MCF 10A (cell line): ENCODE data around the gene SARNP. TPM values are rescaled to one million over a fixed set of nuclear protein-coding genes. Genes with fewer than 3 reads are reported as not detected.
A peak's percentile ranks its signal among the peaks of the same experiment; 100 is the strongest.

Experiments used
- BruUV-seq: library from RNA; stranded (reverse); fragments of 400-500 nt; replicated peaks from 2 replicates; lab custom pipeline; 2021; lab: Mats Ljungman, UMichigan
- CTCF ChIA-PET: fragments of 300-600 bp; sonication (Branson Sonifier 250); formaldehyde crosslinking; extraction: SDS; loops from one replicate; lab custom pipeline; 2021; ENCODE audit warnings: antibody characterized with exemption, inconsistent platforms; lab: Yijun Ruan, JAX
- POLR2A ChIA-PET: fragments of 300-600, 350-650 bp; sonication (Branson Sonifier 250); formaldehyde crosslinking; extraction: SDS; loops from one replicate; lab custom pipeline; 2020; ENCODE audit warnings: antibody characterized with exemption, inconsistent platforms; lab: Yijun Ruan, JAX
- DNase-seq: peaks from one replicate; pipeline ENCODE4 v3.0.0-alpha.2; 2018; ENCODE audit not compliant: unreplicated experiment
- H3K27ac Mint-ChIP-seq: one replicate; pipeline ENCODE4 v1.8.0; 2022; ENCODE audit warnings: mild to moderate bottlenecking, low read depth, mixed read lengths; ENCODE audit not compliant: unreplicated experiment
- H3K27me3 Mint-ChIP-seq: one replicate; pipeline ENCODE4 v1.8.0; 2022; ENCODE audit warnings: mixed read lengths; ENCODE audit not compliant: insufficient read depth, unreplicated experiment
- H3K36me3 Mint-ChIP-seq: one replicate; pipeline ENCODE4 v1.8.0; 2022; ENCODE audit warnings: mild to moderate bottlenecking, moderate library complexity, mixed read lengths; ENCODE audit not compliant: insufficient read depth, unreplicated experiment
- H3K4me1 Mint-ChIP-seq: one replicate; pipeline ENCODE4 v1.8.0; 2022; ENCODE audit warnings: mixed read lengths; ENCODE audit not compliant: insufficient read depth, unreplicated experiment
- H3K4me3 Mint-ChIP-seq: one replicate; pipeline ENCODE4 v1.8.0; 2022; ENCODE audit warnings: mild to moderate bottlenecking, moderate library complexity, mixed read lengths; ENCODE audit not compliant: unreplicated experiment
- H3K9me3 Mint-ChIP-seq: one replicate; pipeline ENCODE4 v1.8.0; 2022; ENCODE audit warnings: mixed read lengths; ENCODE audit not compliant: unreplicated experiment
- CTCF ChIP-seq: fragments of 200-600 bp; IDR thresholded peaks from one replicate; pipeline ENCODE4 v1.8.0; 2022; ENCODE audit warnings: antibody characterized with exemption, mild to moderate bottlenecking; ENCODE audit not compliant: unreplicated experiment
- intact Hi-C: fragments of 100-400 bp; cut with micrococcal nuclease; formaldehyde crosslinking; loops from 2 replicates; pipeline ENCODE4 v1.14.1; 2022
- total RNA-seq: library from RNA; stranded (reverse); gene quantifications from 2 replicates; pipeline ENCODE4 v1.2.3, GENCODE V29; 2022

Gene SARNP
- total RNA-seq, 1 experiment from 2014 or later = 61.1 TPM

- no peak for TF ChIP-seq CTCF
- H3K4me3 Mint-ChIP-seq = peak overlapping the region; percentile 97
- intact Hi-C loops = no loop called here
- ChIA-PET CTCF (interaction anchor here (1.6 to 3.0 kb wide), 2 partner anchors 11 to 99 kb away, joined by 4 to 12 read pairs; partner anchors contain the start of gene DGKA), POLR2A (interaction anchor here (0.5 to 6.8 kb wide), 11 partner anchors 10 to 166 kb away, joined by 3 to 129 read pairs (median 7); partner anchors contain the start of genes DGKA, ORMDL2, PYM1 and RAB5B)
- no TSS peak for BruUV-seq
- H3K27me3 Mint-ChIP-seq = no peaks in the 10 kb centered on the region
- H3K4me1 Mint-ChIP-seq = peaks cover 22% of the 10 kb centered on the region
- H3K36me3 Mint-ChIP-seq = peaks cover 14% of the 10 kb centered on the region
- H3K9me3 Mint-ChIP-seq = no peaks in the 10 kb centered on the region
- no peak for DNase-seq
- no peak overlapping the region for H3K27ac Mint-ChIP-seq
Measured at GRCh38 chr12:55831447-55831815, 13.9 kb upstream of the SARNP start.

- BruUV-seq = no TSS peak
- DNase-seq = no peak
- intact Hi-C loops = no loop called here
- Mint-ChIP-seq H3K27me3 (no peaks in the 10 kb centered on the region), H3K9me3 (no peaks in the 10 kb centered on the region), H3K27ac (peak overlapping the region; percentile 92), H3K36me3 (peaks cover 19% of the 10 kb centered on the region), H3K4me1 (peaks cover 25% of the 10 kb centered on the region), H3K4me3 (peak overlapping the region; percentile 97)
- ChIA-PET CTCF (interaction anchor here (0.7 to 3.0 kb wide), 7 partner anchors 10 to 1079 kb away, joined by 3 to 12 read pairs (median 4); partner anchors contain the start of genes DGKA, ORMDL2 and SARNP), POLR2A (interaction anchor here (0.5 to 6.8 kb wide), 27 partner anchors 8 to 286 kb away, joined by 3 to 129 read pairs (median 5); partner anchors contain the start of genes DGKA, MMP19, ORMDL2 and PA2G4)
- no peak for TF ChIP-seq CTCF
Measured at GRCh38 chr12:55830601-55831446, 13.3 kb upstream of the SARNP start.

- peak overlapping the region; percentile 92 for H3K27ac Mint-ChIP-seq
- DNase-seq = peak; percentile 13
- H3K9me3 Mint-ChIP-seq = no peaks in the 10 kb centered on the region
- peaks cover 28% of the 10 kb centered on the region for H3K4me1 Mint-ChIP-seq
- peaks cover 19% of the 10 kb centered on the region for H3K36me3 Mint-ChIP-seq
- POLR2A ChIA-PET = interaction anchor here (0.6 to 6.8 kb wide), 32 partner anchors 9 to 462 kb away, joined by 3 to 129 read pairs (median 5); partner anchors contain the start of genes DGKA, MMP19, ORMDL2 and PA2G4
- peak overlapping the region; percentile 97 for H3K4me3 Mint-ChIP-seq
- no peaks in the 10 kb centered on the region for H3K27me3 Mint-ChIP-seq
- BruUV-seq = TSS peak; percentile 51
- intact Hi-C loops = loop anchor here (1.0 kb wide), 2 partner anchors 17 to 97 kb away; partner anchors contain the start of gene PYM1
- TF ChIP-seq CTCF = no peak
- CTCF ChIA-PET = interaction anchor here (0.6 to 3.0 kb wide), 10 partner anchors 12 to 1579 kb away, joined by 3 to 12 read pairs (median 4); partner anchors contain the start of genes DGKA, ORMDL2 and SARNP
Measured at GRCh38 chr12:55829967-55830600, 12.6 kb upstream of the SARNP start.
